Measurements from ENCODE around the gene SIAH3. TPM values are rescaled to one million over a fixed set of nuclear protein-coding genes. Genes with fewer than 3 reads are reported as not detected.

Gene SIAH3
- total RNA-seq, 2 donors from 2014 or later = not detected

DNA sequence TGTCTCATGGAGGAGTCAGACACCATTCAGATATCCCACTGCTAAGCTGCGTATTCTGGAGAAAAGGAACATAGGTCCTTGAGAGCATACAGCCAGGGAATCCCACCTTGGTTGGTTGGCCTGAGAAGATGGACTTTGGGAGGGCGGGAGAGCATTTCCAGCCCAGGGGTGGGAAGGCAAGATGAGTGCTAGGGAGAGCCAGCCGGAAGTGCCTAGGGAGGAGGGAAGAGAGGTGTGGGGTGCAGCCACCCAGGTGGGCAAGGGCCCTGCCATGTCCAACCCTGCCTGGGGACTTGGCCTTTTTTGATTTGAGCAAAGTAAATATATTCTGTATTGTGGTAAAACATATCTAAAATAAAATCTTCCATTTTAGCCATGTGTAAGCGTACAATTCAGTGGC, 19.7 kb downstream of the SIAH3 start:
- no peaks in the 10 kb centered on the region for H3K9me3 ChIP-seq
- no peaks in the 10 kb centered on the region for H3K27me3 ChIP-seq (replicated peaks; ENCODE audit: insufficient read depth)
- H3K36me3 ChIP-seq = no peaks in the 10 kb centered on the region
- H3K27ac ChIP-seq = no peak overlapping the region
- no peak for DNase-seq (ENCODE audit: low spot score)
- no peak overlapping the region for H3K4me3 ChIP-seq
- H3K4me1 ChIP-seq (ENCODE audit: control insufficient read depth in 1 of 2, low read depth in 2 of 2) = peaks cover 9 to 21% of the 10 kb centered on the region in 2 donors
- ATAC-seq (ENCODE audit: insufficient number of reproducible peaks, low FRiP score, low read depth) = no peak
- TF ChIP-seq, protein P1, sequence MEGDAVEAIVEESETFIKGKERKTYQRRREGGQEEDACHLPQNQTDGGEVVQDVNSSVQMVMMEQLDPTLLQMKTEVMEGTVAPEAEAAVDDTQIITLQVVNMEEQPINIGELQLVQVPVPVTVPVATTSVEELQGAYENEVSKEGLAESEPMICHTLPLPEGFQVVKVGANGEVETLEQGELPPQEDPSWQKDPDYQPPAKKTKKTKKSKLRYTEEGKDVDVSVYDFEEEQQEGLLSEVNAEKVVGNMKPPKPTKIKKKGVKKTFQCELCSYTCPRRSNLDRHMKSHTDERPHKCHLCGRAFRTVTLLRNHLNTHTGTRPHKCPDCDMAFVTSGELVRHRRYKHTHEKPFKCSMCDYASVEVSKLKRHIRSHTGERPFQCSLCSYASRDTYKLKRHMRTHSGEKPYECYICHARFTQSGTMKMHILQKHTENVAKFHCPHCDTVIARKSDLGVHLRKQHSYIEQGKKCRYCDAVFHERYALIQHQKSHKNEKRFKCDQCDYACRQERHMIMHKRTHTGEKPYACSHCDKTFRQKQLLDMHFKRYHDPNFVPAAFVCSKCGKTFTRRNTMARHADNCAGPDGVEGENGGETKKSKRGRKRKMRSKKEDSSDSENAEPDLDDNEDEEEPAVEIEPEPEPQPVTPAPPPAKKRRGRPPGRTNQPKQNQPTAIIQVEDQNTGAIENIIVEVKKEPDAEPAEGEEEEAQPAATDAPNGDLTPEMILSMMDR (IDR thresholded peaks at IDR 0.05) = no peak

DNA sequence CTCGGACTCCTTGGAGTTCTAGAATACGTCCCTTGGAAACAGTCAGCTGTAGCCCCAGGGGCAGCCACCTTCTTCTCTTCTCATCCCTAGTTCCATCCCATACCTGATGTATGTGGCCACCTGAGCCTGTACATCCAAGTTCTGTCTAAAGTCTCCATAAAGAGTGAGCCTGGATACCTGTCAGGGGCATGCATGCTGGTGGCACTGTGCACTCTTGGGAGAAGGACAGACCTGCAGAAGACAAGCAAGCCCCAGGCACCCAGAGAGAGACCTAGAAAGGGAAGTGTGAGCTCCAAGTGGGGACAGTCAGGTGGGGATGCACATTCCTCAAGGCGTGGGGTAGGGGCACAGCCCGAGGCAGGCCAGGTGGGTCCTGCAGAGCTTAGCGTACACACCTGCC, 21.4 kb downstream of the SIAH3 start:
- Histone ChIP-seq H3K27me3 (replicated peaks; ENCODE audit: insufficient read depth) (no peaks in the 10 kb centered on the region), H3K27ac (no peak overlapping the region), H3K4me1 (ENCODE audit: control insufficient read depth in 1 of 2, low read depth in 2 of 2) (peaks cover 9 to 25% of the 10 kb centered on the region in 2 donors), H3K9me3 (no peaks in the 10 kb centered on the region), H3K36me3 (no peaks in the 10 kb centered on the region), H3K4me3 (no peak overlapping the region)
- ATAC-seq (ENCODE audit: insufficient number of reproducible peaks, low FRiP score, low read depth) (no peak), DNase-seq (ENCODE audit: low spot score) (no peak)
- TF ChIP-seq, protein P1 (IDR thresholded peaks at IDR 0.05) = no peak

DNA sequence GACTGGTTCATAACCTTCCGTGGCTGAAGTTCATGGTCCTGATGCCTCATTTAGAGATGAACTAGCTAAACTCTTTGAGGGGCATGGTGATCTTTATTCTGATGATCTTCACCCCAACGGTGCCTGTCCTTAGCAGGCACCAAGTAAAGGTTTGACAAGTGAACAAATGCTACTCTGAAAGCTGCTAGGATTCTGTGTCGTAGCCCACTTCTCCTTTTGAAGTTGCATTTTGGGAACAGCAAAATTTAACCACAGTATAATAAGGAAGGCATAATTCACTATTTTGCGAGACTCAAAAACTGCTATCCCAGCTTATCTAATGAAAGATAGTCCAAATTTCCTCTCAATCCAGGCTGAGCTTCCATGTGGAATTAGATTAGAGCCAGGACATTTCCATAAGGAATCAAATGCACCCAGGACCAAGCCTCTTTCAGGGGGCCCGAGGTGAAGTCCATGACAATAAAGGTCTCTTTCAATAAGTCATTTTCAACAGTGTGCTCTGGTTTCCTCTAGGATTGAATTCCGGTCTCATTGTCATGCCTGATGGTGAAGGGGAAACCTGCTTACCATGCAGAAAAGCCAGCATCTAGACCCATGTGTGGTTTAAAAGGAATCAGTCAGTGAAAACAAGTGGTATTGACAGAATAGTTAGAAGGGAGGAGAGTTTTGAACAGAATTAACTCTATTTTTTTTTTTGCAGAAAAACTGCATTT, 23.1 kb downstream of the SIAH3 start:
- Histone ChIP-seq H3K4me1 (ENCODE audit: control insufficient read depth in 1 of 2, low read depth in 2 of 2) (peaks cover 3 to 14% of the 10 kb centered on the region in 2 donors), H3K4me3 (no peak overlapping the region), H3K36me3 (no peaks in the 10 kb centered on the region), H3K27ac (no peak overlapping the region), H3K27me3 (replicated peaks; ENCODE audit: insufficient read depth) (no peaks in the 10 kb centered on the region), H3K9me3 (no peaks in the 10 kb centered on the region)
- TF ChIP-seq, protein P1 (IDR thresholded peaks at IDR 0.05) = no peak
- DNase-seq (ENCODE audit: low spot score) (no peak), ATAC-seq (ENCODE audit: insufficient number of reproducible peaks, low FRiP score, low read depth) (no peak)

DNA sequence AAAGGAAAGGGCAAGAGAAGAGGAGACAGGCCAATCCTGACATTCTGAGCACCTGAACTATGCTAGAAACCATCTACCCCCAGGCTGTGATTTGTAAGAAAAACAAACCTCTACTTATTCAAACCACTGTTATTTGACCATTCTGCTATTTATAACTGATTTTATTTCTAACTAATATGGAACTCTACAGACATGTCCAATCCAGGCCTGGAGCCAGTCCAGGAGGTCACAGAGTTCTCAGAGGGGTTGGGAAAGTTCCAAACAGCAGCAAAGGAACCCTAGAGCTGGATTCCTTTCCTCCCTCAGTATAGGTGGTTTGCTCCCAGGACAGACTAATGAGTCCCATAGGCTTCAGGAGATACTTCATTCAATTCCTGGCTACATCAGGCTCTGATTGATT, 24.2 kb downstream of the SIAH3 start:
- Histone ChIP-seq H3K27ac (no peak overlapping the region), H3K27me3 (replicated peaks; ENCODE audit: insufficient read depth) (no peaks in the 10 kb centered on the region), H3K9me3 (no peaks in the 10 kb centered on the region), H3K4me3 (no peak overlapping the region), H3K36me3 (no peaks in the 10 kb centered on the region), H3K4me1 (ENCODE audit: control insufficient read depth in 1 of 2, low read depth in 2 of 2) (peaks cover 3 to 17% of the 10 kb centered on the region in 2 donors)
- no peak for ATAC-seq (ENCODE audit: insufficient number of reproducible peaks, low FRiP score, low read depth)
- no peak for DNase-seq (ENCODE audit: low spot score)
- TF ChIP-seq, protein P1 (IDR thresholded peaks at IDR 0.05) = no peak

DNA sequence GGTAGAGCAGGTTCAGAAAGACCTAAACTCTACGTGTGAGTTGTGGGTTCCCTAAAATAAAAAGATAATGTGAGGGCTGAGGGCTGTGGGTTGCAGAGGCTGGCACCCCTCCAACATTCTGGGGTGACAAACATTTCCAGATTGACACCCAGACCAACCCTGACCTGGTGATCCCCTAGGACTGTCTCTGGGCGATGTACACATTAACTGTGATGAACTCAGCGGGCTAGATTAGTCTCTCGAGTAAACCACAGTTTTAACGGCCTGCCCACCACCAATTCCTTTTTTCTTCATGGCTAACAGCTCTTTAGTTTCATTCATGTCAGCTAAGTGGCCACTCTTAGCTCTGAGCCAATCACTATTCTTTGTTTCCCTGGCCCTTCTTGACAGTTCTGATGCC, 24.8 kb downstream of the SIAH3 start:
- Histone ChIP-seq H3K27me3 (replicated peaks; ENCODE audit: insufficient read depth) (no peaks in the 10 kb centered on the region), H3K36me3 (no peaks in the 10 kb centered on the region), H3K27ac (no peak overlapping the region), H3K4me3 (no peak overlapping the region), H3K4me1 (ENCODE audit: control insufficient read depth in 1 of 2, low read depth in 2 of 2) (peaks cover 3 to 17% of the 10 kb centered on the region in 2 donors), H3K9me3 (no peaks in the 10 kb centered on the region)
- TF ChIP-seq, protein P1 (IDR thresholded peaks at IDR 0.05) = no peak
- no peak for ATAC-seq (ENCODE audit: insufficient number of reproducible peaks, low FRiP score, low read depth)
- DNase-seq (ENCODE audit: low spot score) = no peak

All from thoracic aorta (tissue), 2 donors.